Stimulated activated memory B cell treated with anti-CD40 and anti-IgM and Interleukin-4, amounts not matched to agents 10 μg/mL and 1 μg/mL and 100 μg/mL, for 72 hours (primary cell): Measurements from ENCODE around the gene GLDC.
"Not testable (repeated sequence)": the region's sequence is repeated elsewhere in the genome, so short reads cannot be mapped to it uniquely, and the experiment has no call there.

Experiments
- ATAC-seq: fragments of 150-1000 bp; cut with Tn5 transposase; 2 replicates; pipeline ENCODE4 v1.10.0; 2021
- H3K27ac Mint-ChIP-seq: one replicate; pipeline ENCODE4 v1.8.0; 2022; ENCODE audit warnings: mild to moderate bottlenecking, mixed read lengths
- H3K27me3 Mint-ChIP-seq: one replicate; pipeline ENCODE4 v1.8.0; 2022; ENCODE audit warnings: mixed read lengths
- H3K36me3 Mint-ChIP-seq: one replicate; pipeline ENCODE4 v1.8.0; 2022; ENCODE audit warnings: mixed read lengths
- H3K4me1 Mint-ChIP-seq: one replicate; pipeline ENCODE4 v1.8.0; 2022; ENCODE audit warnings: mixed read lengths
- H3K4me3 Mint-ChIP-seq: one replicate; pipeline ENCODE4 v1.8.0; 2022; ENCODE audit warnings: mild to moderate bottlenecking, moderate library complexity, mixed read lengths
- H3K9me3 Mint-ChIP-seq: one replicate; pipeline ENCODE4 v1.8.0; 2022; ENCODE audit warnings: mixed read lengths

The GLDC gene

DNA sequence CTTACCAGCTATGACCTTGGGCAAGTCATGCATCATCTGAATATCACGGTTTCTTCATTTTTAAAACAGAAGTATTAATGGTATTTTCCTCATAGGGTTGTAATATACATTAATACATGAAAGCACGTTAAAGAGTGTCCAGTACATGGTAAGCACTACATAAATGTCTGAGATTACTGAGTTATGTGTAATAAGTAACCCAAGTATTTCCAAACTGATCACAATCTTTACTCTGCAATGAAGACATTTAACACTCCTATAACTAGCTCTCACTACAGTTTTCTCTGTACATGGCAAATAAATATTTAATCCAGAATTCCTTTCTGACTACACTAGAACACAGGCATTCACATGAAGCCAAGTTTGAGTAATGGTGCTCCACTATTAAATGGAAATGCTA lies 4.0 kb downstream of the GLDC start:
- Mint-ChIP-seq H3K9me3 (no peaks in the 10 kb centered on the region), H3K36me3 (no peaks in the 10 kb centered on the region), H3K27ac (no peak overlapping the region), H3K4me3 (no peak overlapping the region), H3K27me3 (peaks cover 52% of the 10 kb centered on the region), H3K4me1 (peaks cover 35% of the 10 kb centered on the region)
- no peak for ATAC-seq

DNA sequence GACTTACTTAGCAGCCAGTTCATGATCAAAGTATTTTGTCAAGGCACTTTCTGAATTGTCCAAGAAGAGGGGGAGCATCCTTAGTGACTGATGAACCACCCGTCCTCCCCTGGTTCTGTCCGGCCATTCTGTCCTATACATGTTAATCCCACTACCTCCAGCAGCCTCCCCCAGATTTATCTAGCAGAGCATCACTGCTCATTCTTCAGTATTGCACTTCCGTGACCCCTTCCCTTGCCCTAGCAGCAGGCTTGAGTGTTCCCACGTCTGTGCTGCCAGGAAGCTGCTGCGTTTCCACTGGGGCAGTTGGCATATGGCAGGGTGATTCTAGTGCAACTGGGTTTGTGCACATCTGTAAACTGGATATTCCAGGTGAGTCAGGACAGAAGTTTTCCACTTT lies 4.5 kb downstream of the GLDC start:
- Mint-ChIP-seq H3K27me3 (peaks cover 47% of the 10 kb centered on the region), H3K4me3 (no peak overlapping the region), H3K9me3 (no peaks in the 10 kb centered on the region), H3K36me3 (no peaks in the 10 kb centered on the region), H3K4me1 (peaks cover 30% of the 10 kb centered on the region), H3K27ac (no peak overlapping the region)
- ATAC-seq = no peak

DNA sequence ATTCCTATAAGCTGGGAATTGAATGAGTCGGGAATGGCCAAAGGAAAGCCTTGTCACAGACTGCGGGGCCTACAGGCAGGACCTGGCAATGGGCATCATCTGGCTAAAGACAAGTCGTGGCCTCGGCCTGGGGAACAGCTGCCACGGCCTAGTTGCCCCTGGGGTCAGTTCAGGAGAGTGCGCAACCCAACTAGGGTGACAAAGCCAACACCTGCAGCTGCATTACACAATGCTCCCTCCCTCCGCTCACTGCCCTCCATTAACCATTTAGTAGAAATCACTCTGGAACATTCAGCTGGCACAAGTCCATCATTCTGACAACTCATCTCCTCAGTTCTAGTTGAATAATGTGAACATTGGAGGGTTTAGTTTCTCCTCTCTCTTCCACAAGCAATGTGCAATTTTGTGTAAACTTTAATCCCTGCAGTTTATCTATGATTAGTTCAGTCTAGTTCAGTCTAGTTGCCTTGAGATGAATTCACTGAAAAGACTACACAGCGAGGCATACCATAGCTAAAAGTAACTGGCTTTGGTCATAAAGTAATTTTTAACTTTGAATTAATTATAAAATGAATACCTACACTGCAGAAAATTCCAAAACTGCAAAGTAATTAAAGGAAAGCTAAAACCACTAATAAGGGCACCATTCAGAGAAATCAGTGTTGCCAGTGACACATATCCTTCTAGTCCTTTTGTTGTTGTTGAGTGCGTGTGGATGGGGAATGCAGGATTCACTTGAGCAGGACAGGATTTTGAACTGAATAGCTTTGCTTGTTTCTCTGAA lies 5.1 kb downstream of the GLDC start:
- Mint-ChIP-seq H3K27me3 (peaks cover 41% of the 10 kb centered on the region), H3K36me3 (no peaks in the 10 kb centered on the region), H3K9me3 (no peaks in the 10 kb centered on the region), H3K27ac (no peak overlapping the region), H3K4me3 (no peak overlapping the region), H3K4me1 (peaks cover 24% of the 10 kb centered on the region)
- ATAC-seq = no peak

DNA sequence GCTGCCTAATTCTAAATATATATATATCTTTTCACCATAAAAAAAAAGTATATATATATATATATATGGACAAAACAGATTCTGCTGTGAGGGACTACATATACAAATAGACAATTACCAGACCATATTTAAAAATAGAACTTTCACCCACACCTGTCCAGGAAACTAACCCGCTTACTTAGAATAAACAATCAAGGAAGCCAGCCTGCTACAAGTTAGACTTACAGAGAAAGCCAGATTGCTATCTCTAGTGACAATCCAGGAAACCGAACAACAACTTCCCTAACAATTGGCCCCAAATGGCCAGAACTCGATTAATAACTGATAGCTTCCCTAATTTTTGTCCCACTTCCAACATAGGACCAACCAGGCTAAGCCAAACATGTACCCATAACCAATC lies 5.9 kb downstream of the GLDC start:
- Mint-ChIP-seq H3K27me3 (peaks cover 32% of the 10 kb centered on the region), H3K9me3 (no peaks in the 10 kb centered on the region), H3K27ac (no peak overlapping the region), H3K4me1 (peaks cover 19% of the 10 kb centered on the region), H3K4me3 (no peak overlapping the region), H3K36me3 (no peaks in the 10 kb centered on the region)
- no peak for ATAC-seq

DNA sequence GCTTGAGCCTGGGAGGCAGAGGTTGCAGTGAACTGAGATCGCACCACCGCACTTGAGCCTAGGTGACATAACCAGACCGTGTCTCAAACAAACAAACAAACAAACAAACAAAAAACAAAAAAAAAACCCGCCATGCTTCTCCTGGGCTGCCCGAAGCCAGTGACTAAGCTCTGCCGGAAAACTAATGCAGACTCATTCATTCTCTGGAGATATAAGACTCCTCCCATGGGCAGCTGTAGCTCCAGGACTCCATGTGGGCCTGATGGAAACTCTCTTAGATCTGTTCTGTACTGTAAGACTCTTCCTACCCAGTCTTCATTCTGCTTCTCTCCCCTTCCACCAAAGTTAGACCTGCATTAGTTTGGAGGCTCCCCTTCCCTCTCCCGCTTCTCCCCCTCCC lies 11.1 kb downstream of the GLDC start:
- Mint-ChIP-seq H3K9me3 (no peaks in the 10 kb centered on the region), H3K27me3 (no peaks in the 10 kb centered on the region), H3K27ac (peak overlapping the region; percentile 18), H3K4me3 (no peak overlapping the region), H3K4me1 (peaks cover 38% of the 10 kb centered on the region), H3K36me3 (no peaks in the 10 kb centered on the region)
- no peak for ATAC-seq

DNA sequence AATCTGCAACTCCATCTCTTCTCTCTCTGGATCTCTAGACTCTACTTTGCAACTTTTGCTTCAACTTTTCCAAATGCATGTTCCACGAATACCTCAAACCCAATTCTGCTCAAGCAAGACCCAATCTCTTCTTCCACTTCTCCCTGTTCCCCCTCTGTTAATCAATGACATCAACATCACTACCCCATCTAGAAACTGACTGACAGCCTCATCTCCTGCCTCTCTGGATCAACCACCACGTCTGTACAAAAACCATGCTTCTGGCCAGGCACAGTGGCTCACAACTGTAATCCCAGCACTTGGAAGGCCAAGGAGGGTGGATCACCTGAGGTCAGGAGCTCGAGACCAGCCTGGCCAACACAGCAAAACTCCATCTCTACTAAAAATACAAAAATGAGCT lies 12.2 kb downstream of the GLDC start:
- Mint-ChIP-seq H3K4me1 (peaks cover 32% of the 10 kb centered on the region), H3K4me3 (peak overlapping the region; percentile 0), H3K27me3 (no peaks in the 10 kb centered on the region), H3K27ac (peak overlapping the region; percentile 82), H3K9me3 (no peaks in the 10 kb centered on the region), H3K36me3 (no peaks in the 10 kb centered on the region)
- ATAC-seq = no peak

DNA sequence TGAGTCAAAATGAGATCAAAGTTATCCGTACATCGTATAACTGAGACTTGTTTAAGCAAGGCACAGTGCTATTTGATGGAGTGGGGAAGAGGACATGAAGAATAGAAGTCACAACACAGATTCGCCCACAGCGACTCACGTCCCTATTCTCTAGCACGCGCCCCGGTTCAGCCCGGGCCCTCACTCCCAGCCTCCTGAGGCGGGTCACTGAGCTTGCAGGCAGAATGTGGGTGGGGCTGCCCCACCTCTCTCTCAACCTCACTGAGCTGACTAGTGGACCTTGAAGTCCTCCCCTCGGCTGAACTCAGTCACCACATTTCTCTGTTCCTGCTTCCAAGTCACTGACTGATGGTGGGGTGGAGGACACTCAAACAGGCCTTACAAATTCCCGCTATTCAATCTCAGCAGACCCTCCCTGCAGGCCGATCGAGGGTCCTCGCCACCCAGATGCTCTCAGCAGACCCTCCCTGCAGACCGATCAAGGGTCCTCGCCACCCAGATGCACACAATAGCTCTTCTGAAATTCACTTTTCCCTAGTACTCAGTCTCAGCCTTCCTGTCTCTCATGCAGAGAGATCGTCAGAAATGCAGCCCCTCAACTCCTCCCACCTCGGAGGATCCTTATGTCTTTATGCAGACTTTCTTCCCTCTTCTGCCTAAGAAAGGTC lies 12.9 kb downstream of the GLDC start:
- Mint-ChIP-seq H3K27me3 (no peaks in the 10 kb centered on the region), H3K36me3 (no peaks in the 10 kb centered on the region), H3K9me3 (no peaks in the 10 kb centered on the region), H3K4me3 (peak overlapping the region; percentile 0), H3K4me1 (peaks cover 32% of the 10 kb centered on the region), H3K27ac (peak overlapping the region; percentile 82)
- ATAC-seq = peak; percentile 97

DNA sequence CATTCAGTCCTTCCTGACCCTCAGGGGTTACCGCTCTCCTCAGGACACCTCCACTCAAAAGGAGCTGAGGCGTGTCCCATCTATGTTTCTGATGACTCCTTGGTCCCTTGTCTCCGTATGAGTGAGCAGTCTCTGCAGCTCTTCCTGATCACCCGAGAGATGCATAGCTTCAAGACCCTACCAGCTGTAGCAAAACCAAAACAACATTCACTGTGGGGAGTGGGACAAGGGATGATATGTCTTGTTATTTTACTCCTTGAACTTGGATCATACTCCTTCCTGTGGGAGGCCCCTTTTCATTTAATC lies 14.4 kb downstream of the GLDC start:
- ATAC-seq = peak; percentile 44
- Mint-ChIP-seq H3K27me3 (no peaks in the 10 kb centered on the region), H3K9me3 (no peaks in the 10 kb centered on the region), H3K4me3 (peak overlapping the region; percentile 49), H3K4me1 (peaks cover 32% of the 10 kb centered on the region), H3K27ac (peak overlapping the region; percentile 82), H3K36me3 (no peaks in the 10 kb centered on the region)

DNA sequence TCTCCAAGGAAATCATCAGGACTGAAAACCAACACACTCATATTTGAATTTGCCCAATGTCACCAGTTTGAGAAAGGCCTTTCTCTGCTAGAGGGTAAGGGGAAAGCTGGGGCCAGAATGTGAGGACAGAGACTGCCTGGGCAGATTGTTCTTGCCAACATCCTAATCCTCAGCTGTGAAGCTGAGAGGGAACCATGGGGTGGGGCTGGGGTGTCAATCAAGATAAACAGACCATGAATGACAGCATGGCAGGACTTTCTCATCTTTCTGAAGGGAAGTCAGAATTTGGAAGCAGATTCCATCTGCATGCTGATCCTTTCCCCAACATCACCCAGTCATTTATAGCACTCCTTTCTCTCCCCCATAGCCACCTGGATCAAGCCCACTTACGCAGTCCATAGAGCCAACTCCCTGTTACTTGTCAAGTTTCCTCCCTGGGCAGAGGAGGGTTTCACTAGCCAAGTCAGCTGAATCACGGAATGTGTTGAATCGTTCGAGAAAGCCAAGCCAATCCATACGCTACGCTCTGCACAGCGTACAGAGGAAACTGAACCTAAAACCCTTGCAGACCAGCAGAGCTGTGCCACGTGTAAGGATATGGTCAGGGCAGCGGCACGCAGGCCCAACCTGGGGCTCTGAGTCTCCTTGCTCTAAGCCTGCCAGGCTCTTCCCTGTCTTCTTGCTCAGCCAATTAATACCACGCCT lies 14.9 kb downstream of the GLDC start:
- ATAC-seq = peak; percentile 90

DNA sequence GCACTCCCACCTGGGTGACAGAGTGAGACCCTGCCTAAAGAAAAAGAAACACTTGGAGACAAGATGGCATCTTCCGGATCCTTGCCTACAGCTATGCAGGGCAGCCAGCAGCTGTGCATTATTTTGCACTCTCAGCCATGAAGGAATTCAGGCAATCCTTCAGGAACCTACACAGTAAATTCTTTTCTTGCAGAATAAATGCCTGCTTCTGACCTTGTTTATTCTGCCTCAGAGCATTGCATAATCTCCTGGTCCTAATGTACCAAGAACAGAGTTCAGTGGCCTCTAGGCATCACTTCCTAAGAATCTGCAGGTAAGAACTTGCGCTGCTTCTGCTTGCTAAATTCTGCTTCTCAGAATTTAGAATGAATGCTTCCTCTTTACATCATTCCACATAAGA lies 16.8 kb downstream of the GLDC start:
- ATAC-seq = no peak
- Mint-ChIP-seq H3K27ac (no peak overlapping the region), H3K4me1 (peaks cover 32% of the 10 kb centered on the region), H3K36me3 (no peaks in the 10 kb centered on the region), H3K9me3 (no peaks in the 10 kb centered on the region), H3K27me3 (no peaks in the 10 kb centered on the region), H3K4me3 (no peak overlapping the region)

More for the DNA sequence above, 14.9 kb downstream of the GLDC start:
- Mint-ChIP-seq H3K4me3 (peak overlapping the region; percentile 49), H3K36me3 (no peaks in the 10 kb centered on the region), H3K27me3 (no peaks in the 10 kb centered on the region), H3K4me1 (peaks cover 32% of the 10 kb centered on the region), H3K9me3 (no peaks in the 10 kb centered on the region), H3K27ac (peak overlapping the region; percentile 82)

DNA sequence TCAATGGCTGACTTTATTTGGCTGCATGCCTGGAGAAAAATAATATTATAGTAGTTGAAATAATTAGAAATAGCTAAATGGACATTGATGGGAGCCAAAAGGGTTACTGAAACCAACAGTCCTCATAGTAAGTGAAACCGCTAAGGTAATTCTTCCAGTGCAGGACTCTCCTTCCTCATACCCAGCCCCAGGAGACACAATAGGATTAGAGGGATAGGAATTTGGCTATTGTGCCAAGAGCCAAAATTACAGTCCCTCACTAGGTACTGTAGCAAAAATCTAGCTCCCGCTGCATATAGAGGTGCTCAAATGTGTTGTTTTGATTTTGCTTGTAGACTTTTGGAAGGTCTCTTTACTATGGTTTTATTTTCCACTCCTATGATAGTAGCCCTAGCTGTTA lies 20.2 kb downstream of the GLDC start:
- H3K4me3 Mint-ChIP-seq = no peak overlapping the region
- peaks cover 6% of the 10 kb centered on the region for H3K4me1 Mint-ChIP-seq
- ATAC-seq = no peak

DNA sequence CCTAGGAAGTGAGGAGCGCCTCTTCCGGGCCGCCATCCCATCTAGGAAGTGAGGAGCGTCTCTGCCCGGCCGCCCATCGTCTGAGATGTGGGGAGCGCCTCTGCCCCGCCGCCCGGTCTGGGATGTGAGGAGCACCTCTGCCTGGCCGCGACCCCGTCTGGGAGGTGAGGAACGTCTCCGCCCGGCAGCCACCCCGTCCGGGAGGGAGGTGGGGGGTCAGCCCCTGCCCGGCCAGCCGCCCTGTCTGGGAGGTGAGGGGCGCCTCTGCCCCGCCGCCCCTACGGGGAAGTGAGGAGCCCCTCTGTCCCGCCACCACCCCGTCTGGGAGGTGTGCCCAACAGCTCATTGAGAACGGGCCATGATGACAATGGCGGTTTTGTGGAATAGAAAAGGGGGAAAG lies 22.7 kb downstream of the GLDC start:
- not testable (repeated sequence) for H3K27me3 Mint-ChIP-seq, H3K4me3 Mint-ChIP-seq, H3K27ac Mint-ChIP-seq, H3K36me3 Mint-ChIP-seq, ATAC-seq, H3K9me3 Mint-ChIP-seq
- peaks cover 16% of the 10 kb centered on the region for H3K4me1 Mint-ChIP-seq

More for the DNA sequence above, 20.2 kb downstream of the GLDC start:
- Mint-ChIP-seq H3K36me3 (no peaks in the 10 kb centered on the region), H3K27me3 (no peaks in the 10 kb centered on the region), H3K27ac (no peak overlapping the region), H3K9me3 (no peaks in the 10 kb centered on the region)

DNA sequence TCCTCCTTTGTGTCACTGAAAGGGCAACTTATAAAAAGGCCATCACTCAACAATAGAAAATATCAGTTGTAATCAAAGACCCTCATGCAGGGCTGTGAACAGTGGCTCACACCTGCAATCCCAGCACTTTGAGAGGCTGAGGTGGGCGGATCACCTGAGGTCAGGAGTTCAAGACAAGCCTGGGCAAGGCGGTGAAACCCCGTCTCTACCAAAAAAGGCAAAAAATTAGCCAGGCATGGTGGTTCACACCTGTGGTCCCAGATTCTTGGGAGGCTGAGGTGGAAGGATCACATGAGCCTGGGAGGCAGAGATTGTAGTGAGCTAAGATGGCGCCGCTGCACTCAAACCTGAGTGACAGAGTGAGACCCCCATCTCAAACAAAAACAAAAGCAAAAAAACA lies 24.7 kb downstream of the GLDC start:
- H3K9me3 Mint-ChIP-seq = no peaks in the 10 kb centered on the region
- H3K4me3 Mint-ChIP-seq = no peak overlapping the region
- H3K36me3 Mint-ChIP-seq = no peaks in the 10 kb centered on the region
- no peak for ATAC-seq
- no peak overlapping the region for H3K27ac Mint-ChIP-seq
- H3K4me1 Mint-ChIP-seq = peaks cover 16% of the 10 kb centered on the region
- no peaks in the 10 kb centered on the region for H3K27me3 Mint-ChIP-seq

DNA sequence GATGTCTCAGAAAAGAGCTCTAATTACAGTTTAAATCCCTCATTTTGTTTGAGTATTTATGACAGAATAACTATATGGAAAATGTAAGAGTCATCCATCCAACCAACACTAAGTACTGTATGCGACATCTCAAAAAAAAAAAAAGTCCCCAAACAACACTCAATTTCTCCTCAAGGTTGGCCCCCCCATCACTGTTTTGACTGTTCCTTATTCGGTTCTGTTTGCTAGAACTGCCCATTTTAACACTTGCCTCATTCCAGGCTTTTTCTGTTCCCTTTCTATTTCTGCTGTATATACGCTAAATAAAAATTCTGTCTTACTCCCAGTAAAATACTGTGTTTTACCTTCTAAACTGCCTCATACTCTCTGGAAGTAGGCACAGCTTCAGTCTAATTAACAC lies 25.2 kb downstream of the GLDC start:
- Mint-ChIP-seq H3K4me3 (no peak overlapping the region), H3K9me3 (no peaks in the 10 kb centered on the region), H3K27me3 (no peaks in the 10 kb centered on the region), H3K36me3 (no peaks in the 10 kb centered on the region), H3K4me1 (peaks cover 16% of the 10 kb centered on the region), H3K27ac (no peak overlapping the region)
- peak; percentile 61 for ATAC-seq

DNA sequence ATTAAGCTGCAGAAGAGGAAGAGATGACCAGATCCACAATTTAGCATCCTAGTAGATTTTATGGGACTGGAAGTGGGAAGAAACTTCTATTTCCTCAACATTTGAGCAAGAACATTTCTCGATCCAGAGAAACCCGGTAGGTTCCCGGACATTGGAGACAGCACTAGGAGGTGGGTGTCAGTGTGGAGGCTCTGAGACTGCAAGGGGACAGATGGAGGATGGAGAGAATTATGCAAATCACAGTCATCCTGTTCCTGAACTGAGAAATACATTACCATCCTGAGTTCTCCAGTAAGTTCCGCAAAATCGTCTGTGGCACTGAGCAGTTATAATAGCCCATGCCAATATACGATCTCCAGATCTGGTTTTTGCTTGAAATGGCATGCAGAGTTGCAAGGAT lies 25.6 kb downstream of the GLDC start:
- ATAC-seq = peak; percentile 43
- Mint-ChIP-seq H3K27ac (no peak overlapping the region), H3K27me3 (no peaks in the 10 kb centered on the region), H3K9me3 (no peaks in the 10 kb centered on the region), H3K4me3 (no peak overlapping the region), H3K4me1 (peaks cover 16% of the 10 kb centered on the region), H3K36me3 (no peaks in the 10 kb centered on the region)
